Measurements from ENCODE around the gene B3GALNT1.

B3GALNT1 gene

DNA sequence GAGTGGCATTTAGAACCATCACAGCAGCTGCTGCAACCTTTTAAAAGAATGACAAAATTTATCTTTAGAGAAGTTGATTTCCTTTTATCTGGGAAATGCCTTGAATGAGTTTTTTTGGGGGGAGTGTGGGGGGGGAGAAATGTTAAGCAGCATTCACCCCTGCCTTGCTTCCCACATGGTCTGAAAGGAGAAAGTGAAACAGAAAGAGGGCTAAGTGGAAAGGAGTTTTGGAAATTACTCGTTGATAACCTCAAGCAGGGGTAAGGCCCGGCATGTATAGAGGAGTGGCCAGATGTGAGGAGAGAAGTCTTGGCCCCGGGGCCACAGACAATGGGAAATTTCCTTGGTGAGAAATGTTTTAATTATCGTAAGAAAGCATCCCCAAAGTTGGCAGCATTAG is 23.5 kb downstream of the B3GALNT1 start:
- no peak for DNase-seq (ENCODE audit: low read depth in 2 of 3, low spot score in 1 of 3)

DNA sequence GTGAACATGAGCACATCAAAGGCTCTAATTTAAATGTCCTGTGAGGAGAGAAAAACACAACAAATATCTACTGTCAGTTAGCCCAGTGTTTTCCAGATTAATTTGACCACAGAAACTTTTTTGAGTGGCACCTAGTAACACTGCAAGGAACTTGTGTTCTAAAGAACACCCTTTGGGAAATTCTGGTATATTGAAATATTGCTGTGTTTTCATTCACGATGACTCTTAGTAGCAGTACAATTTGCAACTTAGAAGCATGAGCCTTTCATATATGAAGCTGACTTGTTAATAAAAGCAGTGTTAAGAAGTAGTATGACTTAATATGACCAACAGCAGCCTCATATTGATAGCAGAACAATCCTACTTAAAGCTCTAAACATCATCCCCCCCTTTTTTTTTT is 32.0 kb downstream of the B3GALNT1 start:
- no peak for DNase-seq (ENCODE audit: low read depth in 2 of 3, low spot score in 1 of 3)

DNA sequence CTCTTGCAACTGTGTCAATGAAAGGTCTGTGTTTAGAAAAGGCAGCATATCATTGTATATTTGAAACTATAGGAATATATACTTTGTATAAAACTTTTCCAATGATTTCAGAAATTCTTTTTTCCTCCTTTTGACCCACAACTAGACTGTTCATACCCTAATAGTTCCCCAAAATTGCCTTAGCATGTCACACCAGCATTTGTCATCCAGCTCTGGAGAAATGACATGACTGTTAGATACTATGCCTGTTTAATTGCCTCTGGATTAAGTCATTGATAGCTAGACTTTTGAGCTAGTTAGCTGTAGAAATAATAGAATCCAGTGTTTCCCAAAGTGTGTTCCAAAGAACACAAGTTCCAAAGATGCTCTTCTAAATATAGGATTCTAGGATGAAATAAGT is 32.4 kb downstream of the B3GALNT1 start:
- no peak for DNase-seq (ENCODE audit: low read depth in 2 of 3, low spot score in 1 of 3)

DNA sequence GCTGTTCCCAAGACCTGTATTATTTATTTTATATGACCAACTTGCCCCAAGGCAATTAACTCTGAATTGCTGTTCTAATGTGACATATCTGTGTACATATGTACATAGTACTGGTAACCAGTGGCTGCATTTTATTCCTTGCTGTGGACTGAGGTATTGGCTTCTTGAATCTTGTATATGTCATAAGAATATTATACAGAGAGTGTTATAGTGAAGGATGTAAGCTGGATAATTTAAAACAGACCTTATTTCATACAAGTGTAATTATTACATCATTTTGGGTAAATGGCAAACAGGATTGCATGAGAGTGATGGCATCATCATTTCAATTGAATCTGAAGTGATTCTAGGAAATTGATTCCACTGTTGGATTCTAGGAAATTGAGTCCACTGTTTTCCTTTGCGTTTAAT is 32.9 kb downstream of the B3GALNT1 start:
- no peak for DNase-seq (ENCODE audit: low read depth in 2 of 3, low spot score in 1 of 3)

DNA sequence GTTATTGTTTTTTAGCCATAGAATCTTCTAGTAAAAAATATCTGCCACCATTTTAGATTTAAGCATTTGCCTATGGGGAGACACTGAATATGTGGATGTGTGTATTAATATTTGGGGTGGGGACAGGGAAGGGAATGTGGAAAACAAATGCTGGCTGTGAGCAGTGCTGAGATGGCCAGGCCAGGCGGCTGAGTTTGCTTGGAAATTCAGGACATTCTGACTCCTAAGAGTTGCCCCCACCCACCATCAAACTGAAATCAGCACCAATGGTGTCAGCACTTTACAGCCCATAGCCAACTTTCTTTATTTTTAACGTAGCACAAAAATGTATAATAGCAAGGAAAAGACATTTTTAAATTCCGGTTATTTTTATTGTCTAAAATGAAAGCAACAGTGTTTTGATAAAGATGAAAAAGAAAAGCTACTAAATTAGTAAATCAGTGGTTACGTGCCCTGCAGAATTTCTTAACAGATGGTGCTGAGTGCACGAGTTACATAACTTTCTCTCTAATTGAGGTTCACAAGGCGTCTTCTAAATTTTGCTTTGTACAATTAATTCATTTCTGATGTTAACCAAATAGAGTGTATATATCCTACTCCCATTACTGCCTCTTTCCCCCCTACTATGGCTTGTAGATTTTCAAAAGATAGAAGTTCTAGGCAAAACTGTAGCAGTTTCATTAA is 34.0 kb downstream of the B3GALNT1 start:
- no peak for DNase-seq (ENCODE audit: low read depth in 2 of 3, low spot score in 1 of 3)

DNA sequence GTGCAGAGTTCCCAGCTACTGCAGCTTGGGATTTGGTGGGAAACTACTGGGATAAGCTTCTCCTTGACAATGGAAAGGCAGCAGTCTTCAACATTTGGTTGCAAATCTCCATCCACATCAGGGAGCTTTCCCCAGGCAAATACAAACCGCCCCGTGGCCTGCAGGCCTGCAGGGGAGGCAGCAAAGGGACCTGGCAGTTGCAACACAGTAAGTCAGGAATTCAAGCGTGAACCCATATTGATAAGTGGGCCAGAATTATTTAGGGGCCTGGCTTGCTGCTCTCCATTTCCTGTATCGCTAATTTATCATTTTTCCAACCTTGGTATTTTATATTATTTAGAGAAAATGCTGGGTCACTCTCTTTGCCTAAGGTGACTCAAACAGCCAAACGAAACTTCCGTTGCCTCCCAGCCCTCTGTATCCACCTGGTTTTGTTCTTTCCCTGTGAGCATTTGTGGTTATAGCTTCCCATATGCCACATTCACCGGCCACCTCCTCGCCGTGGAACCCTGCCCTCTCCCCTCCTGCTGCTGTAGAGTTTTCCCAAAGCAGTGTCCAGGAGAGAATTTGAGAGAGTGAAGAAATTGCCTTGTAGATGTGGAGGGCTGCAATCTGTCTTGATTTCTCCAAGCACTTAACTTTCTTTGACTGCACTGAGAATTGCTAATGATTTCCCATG is 34.8 kb downstream of the B3GALNT1 start:
- DNase-seq (ENCODE audit: low read depth in 2 of 3, low spot score in 1 of 3): no peak

DNA sequence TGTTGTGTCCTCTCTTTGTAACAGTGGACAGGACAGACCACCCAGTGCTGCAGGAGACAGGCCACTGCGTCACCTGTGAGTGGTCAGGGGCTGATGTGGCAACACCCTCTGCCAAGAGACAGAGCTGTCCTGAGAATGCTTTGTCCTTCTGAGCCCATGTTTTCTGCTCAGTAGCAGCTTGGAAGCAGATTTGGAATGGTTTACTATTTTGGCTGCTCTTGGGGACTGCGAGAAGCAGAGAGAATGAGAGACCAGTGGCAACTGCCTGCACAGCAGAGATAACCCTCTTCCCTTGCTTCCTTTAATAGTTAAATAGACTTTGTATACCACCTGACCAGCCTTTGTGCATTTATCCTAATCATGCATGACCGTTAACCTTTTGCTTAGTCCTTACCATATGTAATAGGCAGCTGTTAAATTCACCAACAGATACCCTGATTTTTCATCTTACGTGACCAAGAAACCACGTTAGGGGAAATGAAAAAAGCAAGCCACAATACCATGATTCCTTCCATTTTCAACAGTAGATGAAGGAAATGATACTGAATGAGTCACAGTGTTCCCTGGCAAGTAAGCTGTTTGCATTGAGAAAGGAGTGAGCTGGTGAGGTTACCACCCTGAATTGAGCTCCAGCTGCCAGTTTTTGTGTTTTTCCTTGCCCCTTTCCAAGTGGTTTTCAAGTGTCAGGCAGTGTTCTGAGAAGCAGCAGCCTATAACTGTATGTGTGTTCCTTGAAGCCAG is 35.5 kb downstream of the B3GALNT1 start:
- DNase-seq (ENCODE audit: low read depth in 2 of 3, low spot score in 1 of 3): no peak

DNA sequence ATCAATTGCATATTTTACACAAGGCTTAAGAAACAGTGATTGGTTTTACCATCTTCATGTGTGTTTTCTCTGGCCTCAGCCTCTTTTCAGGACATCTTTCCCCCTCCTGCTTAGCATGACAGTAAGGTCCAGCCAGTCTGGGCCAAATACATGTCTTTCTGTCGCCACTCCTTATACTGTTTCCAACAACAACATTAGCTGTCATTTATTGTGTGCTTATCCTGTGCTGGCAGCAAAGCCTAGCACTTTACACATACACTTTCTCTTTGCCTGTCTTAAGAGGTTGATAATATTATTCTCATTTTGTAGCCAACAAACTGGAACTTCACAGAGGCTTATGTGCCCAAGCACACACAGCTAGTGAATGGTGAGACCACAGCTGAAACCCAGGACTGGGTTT is 37.8 kb downstream of the B3GALNT1 start:
- no peak for DNase-seq (ENCODE audit: low read depth in 2 of 3, low spot score in 1 of 3)

DNA sequence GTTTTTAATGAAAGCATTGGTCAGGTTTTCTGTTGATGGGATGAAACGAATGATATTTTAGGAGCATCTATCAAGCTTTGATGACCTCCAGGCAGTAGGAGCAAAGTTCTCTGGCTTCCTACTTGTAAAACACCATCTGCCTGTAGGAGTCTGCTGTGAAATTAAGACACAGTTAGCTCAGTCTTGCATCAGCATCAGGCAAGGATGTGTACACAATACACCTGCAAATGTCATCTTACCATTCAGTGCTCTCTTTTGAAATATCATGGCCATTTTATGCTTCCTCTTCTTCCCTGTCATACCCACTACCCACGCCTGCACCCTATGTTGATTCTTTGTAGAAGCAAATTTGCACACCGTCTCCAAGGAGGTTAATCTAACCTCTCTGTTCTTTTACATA is 38.2 kb downstream of the B3GALNT1 start:
- DNase-seq (ENCODE audit: low read depth in 2 of 3, low spot score in 1 of 3): no peak

DNA sequence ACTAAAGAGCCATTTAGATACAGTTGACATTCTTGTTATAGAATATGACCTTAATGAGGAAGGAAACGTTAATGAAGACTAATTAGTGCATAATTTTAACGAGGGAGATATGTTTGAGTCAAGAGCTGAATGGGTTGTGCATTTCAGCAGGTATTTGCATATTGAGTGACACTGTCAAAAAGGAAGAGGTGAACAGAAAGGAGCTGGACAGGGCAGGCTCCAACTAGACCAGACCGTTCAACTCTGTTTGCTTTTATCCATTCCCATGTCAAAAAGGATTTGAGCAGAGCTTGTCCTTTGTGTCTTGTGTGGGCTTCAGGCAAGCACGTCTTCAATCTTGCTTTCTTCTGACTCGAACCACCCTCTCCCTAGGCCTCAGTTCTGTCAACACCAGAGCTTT is 40.7 kb downstream of the B3GALNT1 start:
- no peak for DNase-seq (ENCODE audit: low read depth in 2 of 3, low spot score in 1 of 3)

DNA sequence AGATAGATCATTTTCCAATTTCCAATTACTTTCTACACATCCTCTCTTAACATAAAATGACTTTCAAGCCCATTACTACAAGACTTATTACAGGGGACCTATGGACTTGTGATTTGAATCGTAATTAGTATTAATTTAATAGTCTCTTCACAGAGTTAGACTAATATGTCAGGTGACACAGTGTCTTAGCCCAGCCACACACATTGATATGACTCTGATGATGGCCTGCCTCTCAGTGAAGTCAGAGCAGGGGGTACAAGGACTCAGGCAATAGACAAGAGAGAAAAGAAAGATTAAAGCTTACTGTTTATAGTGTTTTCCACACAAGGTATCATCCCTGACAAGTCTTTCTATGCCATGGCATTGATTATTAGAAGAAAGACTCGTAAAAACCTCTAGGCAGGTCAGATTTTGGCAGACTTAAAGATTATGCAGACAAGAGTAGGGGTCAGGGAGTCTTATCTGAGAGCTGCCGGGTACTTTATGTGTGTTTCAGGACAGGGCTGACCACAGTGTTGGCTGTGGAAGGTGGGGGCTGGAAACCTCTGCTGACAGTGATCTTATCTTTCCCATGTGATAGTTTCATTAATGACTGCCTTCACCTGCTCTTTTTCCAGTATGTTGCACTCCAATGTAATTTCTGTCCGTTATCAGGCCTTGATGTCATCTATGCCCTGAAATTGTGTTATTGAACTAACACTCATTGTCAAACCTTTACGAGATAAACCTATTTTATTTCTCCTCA is 50.1 kb downstream of the B3GALNT1 start:
- no peak for DNase-seq (ENCODE audit: low read depth in 2 of 3, low spot score in 1 of 3)

DNA sequence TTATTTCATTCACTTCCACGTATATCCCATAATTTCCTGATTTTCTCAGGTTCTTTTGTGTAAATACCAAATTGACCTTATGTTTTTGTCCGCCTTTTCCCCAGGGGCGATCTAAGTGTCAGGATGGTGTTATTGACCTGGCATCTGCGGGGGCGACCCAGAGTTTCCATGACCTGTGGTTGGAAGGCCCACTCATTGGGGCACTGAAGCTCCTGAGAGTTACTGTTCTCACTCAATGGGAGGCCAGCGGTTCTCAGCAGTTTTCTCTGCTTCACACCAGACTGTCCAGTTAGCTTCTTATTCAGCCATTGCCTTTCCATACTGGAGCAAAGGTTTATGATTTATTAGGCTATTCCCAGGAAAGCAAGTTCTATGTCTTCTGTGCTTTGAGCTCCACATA is 53.3 kb downstream of the B3GALNT1 start:
- DNase-seq (ENCODE audit: low read depth in 2 of 3, low spot score in 1 of 3): no peak

DNA sequence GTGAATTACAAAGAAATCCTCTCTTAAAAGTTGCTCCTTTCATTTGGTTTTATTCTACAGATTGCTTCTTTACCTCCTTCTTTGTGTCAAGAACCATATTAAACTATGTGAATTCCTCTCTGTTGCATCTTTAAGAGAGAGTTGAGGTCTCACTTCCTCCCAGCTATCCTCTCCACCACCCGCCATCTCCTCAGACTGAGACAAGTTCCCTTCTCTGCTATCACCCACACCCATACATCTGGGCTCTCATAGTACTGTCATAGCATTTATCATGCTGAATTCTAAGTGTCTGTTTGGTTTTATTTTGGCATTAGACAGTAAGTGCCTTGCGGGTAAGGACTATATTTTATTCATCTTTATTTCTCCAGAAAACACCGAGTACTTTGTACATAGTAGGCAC is 54.2 kb downstream of the B3GALNT1 start:
- DNase-seq (ENCODE audit: low read depth in 2 of 3, low spot score in 1 of 3): no peak

DNA sequence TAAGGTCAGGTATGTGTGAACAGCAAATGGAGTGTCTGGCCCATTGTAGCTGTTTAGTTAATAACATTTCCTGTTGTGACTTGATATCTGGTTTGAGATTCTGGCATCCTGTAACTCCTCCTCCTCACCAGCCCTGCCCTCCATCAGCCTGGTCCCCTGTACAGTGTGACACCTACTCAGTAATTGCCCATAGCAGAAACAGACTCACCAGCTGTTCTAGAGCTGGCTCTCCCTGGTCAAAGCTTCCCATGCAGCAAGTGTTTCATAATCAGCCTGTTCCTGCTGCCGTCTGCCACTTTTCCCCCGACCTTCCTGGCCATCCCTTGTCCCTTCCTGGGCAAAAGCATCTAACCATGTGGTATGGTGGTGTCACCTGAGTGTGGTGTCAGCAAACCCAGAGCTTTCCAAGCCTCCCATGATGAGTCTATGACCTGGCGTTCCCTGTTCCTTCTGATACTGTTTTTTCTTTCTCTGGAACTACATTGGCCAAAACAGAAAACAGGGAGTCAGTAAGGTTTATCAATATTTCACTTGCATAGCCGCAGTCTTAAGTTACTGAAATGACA is 55.4 kb downstream of the B3GALNT1 start:
- no peak for DNase-seq (ENCODE audit: low read depth in 2 of 3, low spot score in 1 of 3)

DNA sequence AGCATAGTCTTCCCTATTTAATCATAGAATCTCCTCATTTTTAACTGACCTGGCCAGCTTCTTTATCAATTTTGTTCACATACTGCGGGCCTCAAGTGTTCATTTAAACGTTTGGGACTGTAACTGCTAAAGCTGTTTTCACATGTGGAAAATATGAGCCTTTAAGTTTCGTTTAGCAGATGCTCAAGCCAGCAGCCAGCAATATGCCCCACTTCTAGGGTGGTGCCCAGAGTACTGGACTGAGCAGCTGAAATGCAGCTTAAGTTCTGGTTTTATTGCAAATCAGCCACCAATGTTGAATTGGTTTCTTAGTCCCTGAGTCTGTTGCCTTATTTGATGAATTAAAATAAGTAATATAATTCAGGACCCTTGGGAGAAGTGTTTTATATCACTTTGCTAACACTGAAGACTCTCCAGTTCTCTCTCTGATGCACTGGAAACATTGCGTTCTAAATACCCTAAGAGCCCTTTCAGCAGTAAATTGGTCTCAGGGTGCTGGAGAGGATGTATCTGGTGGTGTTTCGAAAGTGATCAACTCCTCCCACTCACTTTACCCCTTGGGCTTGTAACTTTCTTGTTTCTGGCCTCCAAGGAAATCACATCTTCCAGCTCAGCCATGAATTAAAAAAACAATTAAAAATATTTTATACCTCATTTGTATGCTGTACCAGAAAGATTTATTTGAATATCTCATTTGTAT is 61.7 kb downstream of the B3GALNT1 start:
- DNase-seq (ENCODE audit: low read depth in 2 of 3, low spot score in 1 of 3): no peak

DNA sequence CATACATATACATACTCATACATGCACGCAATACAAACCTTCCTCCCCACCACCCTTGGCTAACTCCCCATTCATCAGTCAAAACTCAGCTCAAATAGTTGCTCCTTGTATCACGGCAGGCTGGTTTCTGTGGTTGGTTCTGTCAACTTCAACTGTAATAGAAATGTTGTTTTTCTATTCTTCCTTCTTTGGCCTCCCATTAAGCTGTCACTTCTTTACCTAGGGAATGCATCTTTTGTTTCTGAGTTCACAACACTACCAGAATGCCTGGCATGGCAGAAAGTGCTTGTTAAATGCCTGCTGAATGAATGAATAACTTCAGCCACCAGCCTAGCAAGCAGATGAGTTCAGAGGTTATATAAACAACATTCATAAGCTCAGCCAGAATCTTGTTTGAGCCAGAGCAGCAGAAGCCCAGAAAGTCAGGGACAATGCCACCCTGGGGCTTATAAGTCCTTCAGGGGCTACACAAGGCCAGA is 63.1 kb downstream of the B3GALNT1 start:
- no peak for DNase-seq (ENCODE audit: low read depth in 2 of 3, low spot score in 1 of 3)

DNA sequence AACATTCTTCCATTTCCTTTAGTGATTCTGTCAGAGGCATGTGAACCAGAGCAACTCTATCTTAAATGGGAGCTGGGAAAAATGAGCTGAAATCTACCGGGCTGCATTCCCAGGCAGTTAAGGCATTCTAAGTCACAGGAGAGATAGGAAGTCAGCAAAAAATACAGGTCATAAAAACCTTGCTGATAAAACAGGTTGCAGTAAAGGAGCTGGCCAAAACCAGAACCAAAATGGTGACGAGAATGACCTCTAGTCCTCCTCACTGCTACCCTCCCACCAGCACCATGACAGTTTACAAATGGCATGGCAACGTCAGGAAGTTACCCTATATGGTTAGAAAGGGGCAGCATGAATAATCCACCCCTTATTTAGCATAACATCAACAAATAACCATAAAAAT is 66.4 kb downstream of the B3GALNT1 start:
- no peak for DNase-seq (ENCODE audit: low read depth in 2 of 3, low spot score in 1 of 3)

DNA sequence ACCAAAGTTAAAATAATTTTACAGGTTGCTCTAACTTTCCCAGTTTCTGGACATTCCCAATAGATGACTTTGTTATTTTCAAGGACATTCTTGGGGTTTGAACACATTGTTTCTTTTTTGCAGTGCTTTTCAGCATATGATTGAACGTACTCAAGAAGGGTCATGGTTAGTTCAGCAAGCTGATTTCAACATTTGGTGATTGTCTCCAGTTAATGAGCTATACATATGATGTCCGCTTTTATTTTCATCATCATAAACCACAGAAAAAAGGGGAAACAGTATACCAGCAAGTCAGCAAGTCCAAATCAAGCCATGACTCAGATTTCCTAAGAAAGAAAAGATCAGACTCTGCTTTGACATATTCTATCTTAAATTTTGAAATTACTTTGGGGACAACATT is 69.4 kb downstream of the B3GALNT1 start:
- no peak for DNase-seq (ENCODE audit: low read depth in 2 of 3, low spot score in 1 of 3)

DNA sequence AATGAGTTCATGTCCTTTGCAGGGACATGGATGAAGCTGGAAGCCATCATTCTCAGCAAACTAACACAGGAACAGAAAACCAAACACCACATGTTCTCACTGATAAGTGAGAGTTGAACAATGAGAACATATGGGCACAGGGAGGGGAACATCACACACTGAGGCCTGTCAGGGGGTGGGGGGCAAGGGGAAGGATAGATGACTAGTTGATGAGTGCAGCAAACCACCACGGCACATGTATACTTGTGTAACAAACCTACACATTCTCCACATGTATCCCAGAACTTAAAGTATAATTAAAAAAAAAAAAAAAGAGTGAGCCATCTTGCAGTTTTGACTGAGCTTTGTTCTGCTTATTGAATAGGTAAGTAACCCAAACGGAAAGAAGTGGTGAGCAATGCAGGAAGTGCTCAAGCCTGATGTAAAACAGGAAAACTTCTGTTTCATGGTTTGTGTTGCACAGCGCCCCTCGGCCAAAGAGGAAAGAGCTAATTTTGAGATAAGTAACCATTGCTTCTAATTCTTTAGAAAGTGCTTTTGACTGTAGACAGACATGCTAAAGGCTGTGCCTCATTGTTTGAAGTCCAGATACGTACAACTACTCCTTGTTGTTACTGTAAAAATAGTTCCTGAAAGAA is 70.1 kb downstream of the B3GALNT1 start:
- DNase-seq (ENCODE audit: low read depth in 2 of 3, low spot score in 1 of 3): peak in 2 of 3 donors; percentile 3
